IPS-15b (cell line): Measurements from ENCODE around the gene TOGARAM2.
A peak's percentile ranks its signal among the peaks of the same experiment; 100 is the strongest.
"Not testable (repeated sequence)": the region's sequence is repeated elsewhere in the genome, so short reads cannot be mapped to it uniquely, and the experiment has no call there.

Source experiments
- H3K27me3 ChIP-seq: one replicate; pipeline ENCODE4 v1.6.1; 2013; ENCODE audit warnings: low read length; ENCODE audit not compliant: control insufficient read depth, insufficient read depth
- H3K36me3 ChIP-seq: one replicate; pipeline ENCODE4 v1.6.1; 2013; ENCODE audit warnings: low read length; ENCODE audit not compliant: control insufficient read depth, insufficient read depth
- H3K4me1 ChIP-seq: one replicate; pipeline ENCODE4 v1.6.1; 2013; ENCODE audit warnings: mild to moderate bottlenecking, low read length; ENCODE audit not compliant: control insufficient read depth, insufficient read depth
- H3K4me3 ChIP-seq: one replicate; pipeline ENCODE4 v1.5.1; 2013; ENCODE audit warnings: low read depth, low read length
- H3K9ac ChIP-seq: one replicate; pipeline ENCODE4 v1.6.1; 2013; ENCODE audit warnings: low read depth, mild to moderate bottlenecking, low read length
- H3K9me3 ChIP-seq: one replicate; pipeline ENCODE4 v1.6.1; 2013; ENCODE audit warnings: mild to moderate bottlenecking, low read length; ENCODE audit not compliant: control insufficient read depth, insufficient read depth

TOGARAM2 gene

GRCh38 chr2:28956415-28956826, 24.7 kb upstream of the TOGARAM2 start:
- peaks cover 14% of the 10 kb centered on the region for H3K4me1 ChIP-seq
- H3K36me3 ChIP-seq: no peaks in the 10 kb centered on the region
- H3K4me3 ChIP-seq: peak overlapping the region; percentile 44
- peak overlapping the region; percentile 1 for H3K9ac ChIP-seq
- H3K9me3 ChIP-seq: no peaks in the 10 kb centered on the region
- no peaks in the 10 kb centered on the region for H3K27me3 ChIP-seq

GRCh38 chr2:28956890-28957289, 24.2 kb upstream of the TOGARAM2 start:
- H3K9ac ChIP-seq: peak overlapping the region; percentile 1
- H3K9me3 ChIP-seq: no peaks in the 10 kb centered on the region
- H3K36me3 ChIP-seq: no peaks in the 10 kb centered on the region
- H3K27me3 ChIP-seq: no peaks in the 10 kb centered on the region
- peak overlapping the region; percentile 44 for H3K4me3 ChIP-seq
- H3K4me1 ChIP-seq: peaks cover 12% of the 10 kb centered on the region

GRCh38 chr2:28958689-28959088, 22.4 kb upstream of the TOGARAM2 start:
- Histone ChIP-seq H3K4me3 (no peak overlapping the region), H3K9ac (no peak overlapping the region), H3K27me3 (no peaks in the 10 kb centered on the region), H3K4me1 (peaks cover 4% of the 10 kb centered on the region), H3K36me3 (no peaks in the 10 kb centered on the region), H3K9me3 (no peaks in the 10 kb centered on the region)

- Histone ChIP-seq H3K4me1 (peaks cover 4% of the 10 kb centered on the region), H3K36me3 (no peaks in the 10 kb centered on the region), H3K9me3 (no peaks in the 10 kb centered on the region), H3K27me3 (no peaks in the 10 kb centered on the region), H3K9ac (no peak overlapping the region), H3K4me3 (no peak overlapping the region)
Observed at GRCh38 chr2:28960401-28960800, 20.7 kb upstream of the TOGARAM2 start.

DNA sequence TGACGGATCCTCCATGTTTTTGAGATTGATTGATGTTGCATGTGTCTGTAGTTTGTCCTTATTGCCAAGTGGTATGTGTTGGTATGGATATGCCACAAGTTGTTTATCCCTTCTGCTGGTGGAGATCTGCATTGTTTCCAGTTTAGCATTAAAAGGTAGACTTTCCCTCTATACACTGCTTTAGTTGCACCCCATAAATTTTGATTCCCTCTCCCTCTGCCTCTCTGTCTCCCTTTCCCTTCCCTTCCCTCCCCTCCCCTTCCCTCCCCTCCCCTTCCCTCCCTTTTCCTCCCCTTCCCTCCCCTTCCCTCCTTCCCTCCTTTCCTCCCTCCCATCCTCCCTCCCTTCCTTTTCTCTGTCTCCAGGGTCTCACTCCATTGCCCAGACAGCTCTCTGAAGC, 18.6 kb upstream of the TOGARAM2 start:
- H3K9me3 ChIP-seq: no peaks in the 10 kb centered on the region
- H3K27me3 ChIP-seq: no peaks in the 10 kb centered on the region
- H3K4me3 ChIP-seq: no peak overlapping the region
- no peaks in the 10 kb centered on the region for H3K4me1 ChIP-seq
- no peak overlapping the region for H3K9ac ChIP-seq
- no peaks in the 10 kb centered on the region for H3K36me3 ChIP-seq

DNA sequence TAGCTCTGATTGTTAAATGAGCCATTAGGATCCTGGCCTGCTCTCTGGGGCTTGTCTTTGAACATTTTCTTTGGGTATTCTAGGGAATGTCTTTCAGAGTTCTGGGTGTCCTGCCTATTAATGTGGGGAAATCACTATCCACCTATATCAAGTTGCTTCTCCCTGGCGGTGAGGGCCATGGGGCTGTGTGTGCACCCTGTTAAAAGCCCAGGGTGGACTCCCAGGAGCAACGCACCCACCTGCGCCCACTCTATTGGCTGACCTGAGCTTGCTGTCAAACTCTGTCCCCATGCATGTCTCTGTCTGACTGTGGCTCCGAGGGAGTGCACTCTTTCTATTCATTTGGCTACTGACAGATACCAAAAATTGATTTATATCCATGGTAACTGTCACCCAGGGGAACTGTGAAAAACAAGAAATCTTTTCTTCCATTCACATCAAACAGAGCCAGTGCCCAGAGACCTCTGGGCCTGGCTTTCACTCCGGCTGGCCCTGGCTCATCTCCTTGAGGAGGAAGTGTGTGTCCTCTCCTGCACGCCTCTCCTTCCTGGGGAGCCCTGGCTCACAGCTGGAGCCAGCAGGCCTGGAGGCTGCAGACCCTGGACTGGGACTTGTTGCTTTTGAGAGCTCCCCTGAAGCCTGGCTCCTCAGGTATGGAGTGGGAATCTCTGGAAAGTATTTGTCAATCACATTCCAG, 10.5 kb upstream of the TOGARAM2 start:
- no peaks in the 10 kb centered on the region for H3K9me3 ChIP-seq
- H3K27me3 ChIP-seq: no peaks in the 10 kb centered on the region
- no peaks in the 10 kb centered on the region for H3K36me3 ChIP-seq
- no peak overlapping the region for H3K4me3 ChIP-seq
- H3K4me1 ChIP-seq: no peaks in the 10 kb centered on the region
- H3K9ac ChIP-seq: no peak overlapping the region

- no peak overlapping the region for H3K4me3 ChIP-seq
- no peaks in the 10 kb centered on the region for H3K9me3 ChIP-seq
- no peaks in the 10 kb centered on the region for H3K4me1 ChIP-seq
- no peaks in the 10 kb centered on the region for H3K27me3 ChIP-seq
- H3K9ac ChIP-seq: no peak overlapping the region
- H3K36me3 ChIP-seq: no peaks in the 10 kb centered on the region
Observed at GRCh38 chr2:28972778-28973335, 8.2 kb upstream of the TOGARAM2 start.

GRCh38 chr2:28974252-28974651, 6.8 kb upstream of the TOGARAM2 start:
- no peaks in the 10 kb centered on the region for H3K9me3 ChIP-seq
- H3K9ac ChIP-seq: no peak overlapping the region
- H3K36me3 ChIP-seq: no peaks in the 10 kb centered on the region
- no peaks in the 10 kb centered on the region for H3K27me3 ChIP-seq
- H3K4me1 ChIP-seq: no peaks in the 10 kb centered on the region
- H3K4me3 ChIP-seq: no peak overlapping the region

GRCh38 chr2:28975671-28976070, 5.4 kb upstream of the TOGARAM2 start:
- Histone ChIP-seq H3K4me3 (no peak overlapping the region), H3K27me3 (no peaks in the 10 kb centered on the region), H3K9me3 (no peaks in the 10 kb centered on the region), H3K9ac (no peak overlapping the region), H3K36me3 (no peaks in the 10 kb centered on the region), H3K4me1 (no peaks in the 10 kb centered on the region)

GRCh38 chr2:28976584-28976983, 4.5 kb upstream of the TOGARAM2 start:
- Histone ChIP-seq H3K9ac (no peak overlapping the region), H3K4me3 (no peak overlapping the region), H3K36me3 (no peaks in the 10 kb centered on the region), H3K9me3 (no peaks in the 10 kb centered on the region), H3K4me1 (no peaks in the 10 kb centered on the region), H3K27me3 (no peaks in the 10 kb centered on the region)

DNA sequence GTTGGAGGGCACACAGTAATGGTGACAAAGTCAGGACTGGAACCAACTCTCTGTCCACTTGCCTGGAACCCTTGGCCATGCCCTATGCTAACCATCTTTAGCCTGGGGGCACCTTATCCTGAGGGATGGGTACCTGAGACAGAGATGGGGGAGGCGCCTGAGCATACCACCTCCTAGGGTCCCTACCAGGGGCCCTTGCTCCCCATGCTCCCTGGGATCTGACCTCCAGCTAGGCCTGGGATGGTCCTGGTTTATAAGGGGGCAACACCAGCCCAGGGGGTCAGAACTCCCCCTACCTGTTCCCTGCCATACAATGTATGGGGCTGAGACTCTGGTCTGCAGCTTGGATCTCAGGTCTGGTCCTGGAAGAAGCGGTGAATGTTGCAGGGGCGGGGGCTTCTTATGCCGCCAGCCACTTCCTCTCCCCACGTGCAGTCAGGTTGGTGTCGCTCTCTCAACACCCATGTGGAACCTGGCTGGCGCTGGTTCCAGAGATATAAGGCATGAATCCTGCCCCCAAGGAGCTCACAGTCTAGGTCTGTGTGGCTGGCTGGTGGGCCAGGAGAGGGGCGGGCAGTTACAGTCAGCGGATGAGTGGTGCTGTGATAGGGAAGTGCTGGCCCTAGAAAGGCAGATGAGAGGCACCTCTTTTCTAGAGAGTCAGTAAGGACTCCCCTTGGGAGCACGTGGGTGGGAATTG, 3.8 kb upstream of the TOGARAM2 start:
- Histone ChIP-seq H3K9me3 (no peaks in the 10 kb centered on the region), H3K9ac (no peak overlapping the region), H3K4me3 (no peak overlapping the region), H3K4me1 (no peaks in the 10 kb centered on the region), H3K27me3 (no peaks in the 10 kb centered on the region), H3K36me3 (no peaks in the 10 kb centered on the region)

GRCh38 chr2:28978001-28978400, 3.1 kb upstream of the TOGARAM2 start:
- not testable (repeated sequence) for H3K4me1 ChIP-seq, H3K4me3 ChIP-seq, H3K9me3 ChIP-seq, H3K27me3 ChIP-seq, H3K9ac ChIP-seq, H3K36me3 ChIP-seq
